ENCODE measurements around the gene MTHFD1.

Gene MTHFD1

GRCh38 chr14:64495252-64495651, 107.1 kb downstream of the MTHFD1 start:
- no peak for DNase-seq (ENCODE audit: low read depth)

GRCh38 chr14:64496764-64497163, 108.6 kb downstream of the MTHFD1 start:
- no peak for DNase-seq (ENCODE audit: low read depth)

- no peak for DNase-seq (ENCODE audit: low read depth)
Measured at GRCh38 chr14:64500088-64500487, 111.9 kb downstream of the MTHFD1 start.

- DNase-seq (ENCODE audit: low read depth) = no peak
Measured at GRCh38 chr14:64501411-64502171, 113.4 kb downstream of the MTHFD1 start.

GRCh38 chr14:64502456-64502855, 114.3 kb downstream of the MTHFD1 start:
- DNase-seq (ENCODE audit: low read depth) = no peak

GRCh38 chr14:64502887-64503433, 114.8 kb downstream of the MTHFD1 start:
- DNase-seq (ENCODE audit: low read depth) = no peak

- DNase-seq (ENCODE audit: low read depth) = peak; percentile 99
Measured at GRCh38 chr14:64503434-64504309, 115.5 kb downstream of the MTHFD1 start, which contains the start of gene ZBTB25. TSS of gene ZBTB25 (minus strand) at chr14:64503838. CDS start at chr14:64490533, 13,305 bp downstream.

- peak; percentile 77 for DNase-seq (ENCODE audit: low read depth)
Measured at GRCh38 chr14:64504310-64504896, 116.2 kb downstream of the MTHFD1 start, which contains the start of gene ZBTB1. TSS of gene ZBTB1 (plus strand) at chr14:64504770. CDS start at chr14:64521505, 16,735 bp downstream.

- peak; percentile 82 for DNase-seq (ENCODE audit: low read depth)
Measured at GRCh38 chr14:64504897-64505794, 117.0 kb downstream of the MTHFD1 start.

GRCh38 chr14:64506721-64507120, 118.6 kb downstream of the MTHFD1 start:
- DNase-seq (ENCODE audit: low read depth) = no peak

GRCh38 chr14:64507376-64508156, 119.4 kb downstream of the MTHFD1 start:
- DNase-seq (ENCODE audit: low read depth) = no peak

GRCh38 chr14:64508215-64508776, 120.1 kb downstream of the MTHFD1 start:
- DNase-seq (ENCODE audit: low read depth) = no peak

GRCh38 chr14:64509036-64509435, 120.9 kb downstream of the MTHFD1 start:
- no peak for DNase-seq (ENCODE audit: low read depth)
